Measurements from ENCODE around the gene G6PC3. TPM values are rescaled to one million over a fixed set of nuclear protein-coding genes. Genes with fewer than 3 reads are reported as not detected.
A peak's percentile ranks its signal among the peaks of the same experiment; 100 is the strongest.
"Not testable (repeated sequence)": the region's sequence is repeated elsewhere in the genome, so short reads cannot be mapped to it uniquely, and the experiment has no call there.

G6PC3 gene
- 58.3 to 63.2 TPM (median 61.4 TPM) in 3 replicates for total RNA-seq

- H3K27ac Mint-ChIP-seq, result peak within 1 kb of the TSS; percentile 96
- H3K36me3 Mint-ChIP-seq, result peaks cover 4% of the 10 kb centered on the region
- peak; percentile 93 for DNase-seq (ENCODE audit: low spot score in 2 of 2, unreplicated experiment in 2 of 2)
- H3K9me3 Mint-ChIP-seq, result no peaks in the 10 kb centered on the region
- peaks cover 37% of the 10 kb centered on the region for H3K4me1 Mint-ChIP-seq
- peak within 1 kb of the TSS; percentile 91 for H3K4me3 Mint-ChIP-seq
- H3K27me3 Mint-ChIP-seq (ENCODE audit: low read depth), result no peaks in the 10 kb centered on the region
- TF ChIP-seq CTCF (IDR thresholded peaks at IDR 0.05; ENCODE audit: unreplicated experiment), result no peak
These were observed at the start of gene G6PC3 for GRCh38 chr17:44070455-44071197. Gene G6PC3, plus strand, starts transcription at chr17:44070735. Its CDS starts 231 bp downstream, at chr17:44070966.

GRCh38 chr17:44021227-44021626, 49.3 kb upstream of the G6PC3 start:
- H3K27me3 Mint-ChIP-seq (ENCODE audit: low read depth); H3K9me3 Mint-ChIP-seq; H3K4me1 Mint-ChIP-seq; H3K4me3 Mint-ChIP-seq; DNase-seq (ENCODE audit: low spot score in 2 of 2, unreplicated experiment in 2 of 2); H3K27ac Mint-ChIP-seq: not testable (repeated sequence)
- peaks cover 14% of the 10 kb centered on the region for H3K36me3 Mint-ChIP-seq

- DNase-seq (ENCODE audit: low spot score in 2 of 2, unreplicated experiment in 2 of 2), result no peak
- Mint-ChIP-seq H3K4me1 (no peaks in the 10 kb centered on the region), H3K4me3 (no peak overlapping the region), H3K27me3 (ENCODE audit: low read depth) (no peaks in the 10 kb centered on the region), H3K9me3 (no peaks in the 10 kb centered on the region), H3K36me3 (peaks cover 14% of the 10 kb centered on the region), H3K27ac (no peak overlapping the region)
- no peak for TF ChIP-seq CTCF (IDR thresholded peaks at IDR 0.05; ENCODE audit: unreplicated experiment)
These were observed 48.3 kb upstream of the G6PC3 start for GRCh38 chr17:44022246-44022645.

- Mint-ChIP-seq H3K4me1 (no peaks in the 10 kb centered on the region), H3K4me3 (no peak overlapping the region), H3K36me3 (peaks cover 14% of the 10 kb centered on the region), H3K27me3 (ENCODE audit: low read depth) (no peaks in the 10 kb centered on the region), H3K9me3 (no peaks in the 10 kb centered on the region), H3K27ac (no peak overlapping the region)
- TF ChIP-seq CTCF (IDR thresholded peaks at IDR 0.05; ENCODE audit: unreplicated experiment), result no peak
- DNase-seq (ENCODE audit: low spot score in 2 of 2, unreplicated experiment in 2 of 2), result no peak
These were observed 46.8 kb upstream of the G6PC3 start for GRCh38 chr17:44023545-44024270.

GRCh38 chr17:44024271-44024663, 46.3 kb upstream of the G6PC3 start:
- H3K27ac Mint-ChIP-seq, result no peak overlapping the region
- H3K4me1 Mint-ChIP-seq, result no peaks in the 10 kb centered on the region

More at GRCh38 chr17:44024271-44024663, 46.3 kb upstream of the G6PC3 start:
- TF ChIP-seq CTCF (IDR thresholded peaks at IDR 0.05; ENCODE audit: unreplicated experiment), result no peak
- Mint-ChIP-seq H3K36me3 (peaks cover 14% of the 10 kb centered on the region), H3K9me3 (no peaks in the 10 kb centered on the region), H3K4me3 (no peak overlapping the region), H3K27me3 (ENCODE audit: low read depth) (no peaks in the 10 kb centered on the region)
- no peak for DNase-seq (ENCODE audit: low spot score in 2 of 2, unreplicated experiment in 2 of 2)

Data from mesothelial cell of epicardium (in vitro differentiated cells).